Heart right ventricle (tissue), 16 donors: ENCODE measurements around the gene RNASEH1. TPM values are rescaled to one million over a fixed set of nuclear protein-coding genes. Genes with fewer than 3 reads are reported as not detected.
A peak's percentile ranks its signal among the peaks of the same experiment; 100 is the strongest.
"Not testable (repeated sequence)": the region's sequence is repeated elsewhere in the genome, so short reads cannot be mapped to it uniquely, and the experiment has no call there.

Experiments
- ATAC-seq, 8 donors: fragments of 200-7000 bp; cut with Tn5 transposase; one replicate each; pipeline ENCODE4 v1.9.1; 2020; ENCODE audit warnings: mild to moderate bottlenecking in 8 of 8, moderate library complexity in 8 of 8, moderate number of reproducible peaks in 1 of 8
- DNase-seq, 2 donors: peaks; one replicate each; pipeline ENCODE4 v3.0.0-alpha.2; 2020
- H3K27ac ChIP-seq, 10 donors: fragments of 200-600 bp; sonication (generic) in 2 of 10; one replicate each; pipeline versions ENCODE4 v1.5.0 to v1.8.0; 2020 to 2022; ENCODE audit warnings: mild to moderate bottlenecking in 3 of 10
- H3K27me3 ChIP-seq, 7 donors: fragments of 200-600 bp; one replicate each; pipeline ENCODE4 v1.8.0; 2021 to 2022; ENCODE audit warnings: mild to moderate bottlenecking in 2 of 7
- H3K36me3 ChIP-seq, 9 donors: fragments of 200-600 bp; sonication (generic) in 1 of 9; one replicate each; pipeline versions ENCODE4 v1.5.0 to v1.8.0; 2020 to 2022; ENCODE audit warnings: mild to moderate bottlenecking in 2 of 9
- H3K4me1 ChIP-seq, 9 donors: fragments of 200-600 bp; sonication (generic) in 1 of 9; one replicate each; pipeline versions ENCODE4 v1.5.0 to v1.8.0; 2020 to 2022; ENCODE audit warnings: mild to moderate bottlenecking in 4 of 9
- H3K4me3 ChIP-seq, 10 donors: fragments of 200-600 bp; sonication (generic) in 2 of 10; one replicate each; pipeline versions ENCODE4 v1.5.0 to v1.8.0; 2020 to 2022; ENCODE audit warnings: mild to moderate bottlenecking in 7 of 10, moderate library complexity in 2 of 10
- H3K9me3 ChIP-seq, 11 donors: fragments of 200-600 bp in 10 of 11; sonication (generic) in 2 of 11; one replicate each; pipeline versions ENCODE4 v1.5.0 to v1.8.0; 2013 to 2022; ENCODE audit warnings: mild to moderate bottlenecking in 2 of 11, control low read depth in 1 of 11, moderate library complexity in 1 of 11
- CTCF ChIP-seq, 9 donors: fragments of 200-600 bp; sonication (generic) in 2 of 9; IDR thresholded peaks; one replicate each; pipeline versions ENCODE4 v1.5.0 to v1.8.0; 2021 to 2022; ENCODE audit warnings: antibody characterized with exemption in 9 of 9, mild to moderate bottlenecking in 5 of 9, moderate library complexity in 1 of 9
- WGBS, 2 donors: extraction: QIAGEN DNeasy Blood & Tissue Kit; methylation state at CpG; one replicate each; pipeline ENCODE4 v1.1.7; 2013; ENCODE audit warnings: inconsistent platforms in 1 of 2; 5-methylcytosine and 5-hydroxymethylcytosine counted together
- intact Hi-C, 10 donors: fragments of 100-400 bp; cut with DNase I; formaldehyde crosslinking; loops; one replicate each; pipeline versions ENCODE4 v1.11.1 to v1.14.2; 2022
- polyA plus RNA-seq, 2 donors: library from polyadenylated mRNA; stranded (reverse); fragments of 200-250 nt; gene quantifications; one replicate each; pipeline ENCODE4 v1.2.3, GENCODE V29; 2013
- total RNA-seq, 10 donors: library from RNA; stranded (reverse); fragmentation: NEBNext Ultra II Directional in 3 of 10; extraction: Animal tissue kit (Norgen Biotek cat#: 25700) in 3 of 10; gene quantifications; one replicate each; pipeline versions ENCODE4 v1.2.1 to v1.2.4, GENCODE V29; 2021 to 2023
- donor health status: Arrhythmogenic right ventricular cardiomyopathy.
- donor health status: ischemic (EF 13 %, LVEDD 7.1; RV severe dilation, severe dysfunction).
- donor health status: healthy with polysubstance abuse.
- donor health status: DM: no; HTN: yes; CAD: no.
- donor health status: DM: no; HTN: no; CAD: no.
- donor health status: ischemic (EF 25% LVEDD 6.9; RV normal size, moderate dysfunction).
- donor health status: ischemic (EF 25% LVEDD 5.7; RV mildly dilated, moderate dysfunction).
- donor health status: healthy.
- donor health status: DM: yes; HTN: yes; CAD: no.
- donor health status: Ischemic cardiomyopathy.
- donor health status: ischemic (EF 35%, LVEDD 5.7; RV mildly dilated, moderate dysfunction).
- donor health status: nonischemic (EF 11% LVEDD 7.7; RV severe dilation, severe dysfunction).
- donor health status: DM: yes; HTN: yes; CAD: no.
- donor health status: PGD.
- donor health status: ischemic (EF 29% LVEDD 5.4; RV normal size, mild dysfunction).
- donor health status: nonischemic (EF 23%, LVEDD 6.1; RV moderate dilation, normal function).

The RNASEH1 gene
- total and polyA plus RNA-seq, 12 donors = 8.7 to 24.0 (median 19.3) TPM

- no peak for DNase-seq
- no peak for TF ChIP-seq CTCF (IDR thresholded peaks at IDR 0.05)
- no peaks in the 10 kb centered on the region for H3K27me3 ChIP-seq
- no peaks in the 10 kb centered on the region for H3K9me3 ChIP-seq
- WGBS, 2 donors = 96 to 97% methylated on average over 34 of the region's 34 CpGs
- H3K27ac ChIP-seq = no peak overlapping the region
- peak in 3 of 8 donors; percentile 19 to 24 (median 24) for ATAC-seq
- peaks cover 0 to 13% (median 0%) of the 10 kb centered on the region in 9 donors for H3K4me1 ChIP-seq
- H3K4me3 ChIP-seq = no peak overlapping the region
- intact Hi-C loops = no loop called here
- H3K36me3 ChIP-seq = peaks cover 0 to 94% (median 55%) of the 10 kb centered on the region in 9 donors
These were observed 57.7 kb downstream of the RNASEH1 start for GRCh38 chr2:3500326-3500899.

- Histone ChIP-seq H3K27me3 (no peaks in the 10 kb centered on the region), H3K4me3 (no peak overlapping the region), H3K4me1 (peaks cover 0 to 11% (median 0%) of the 10 kb centered on the region in 9 donors), H3K36me3 (peaks cover 0 to 85% (median 57%) of the 10 kb centered on the region in 9 donors), H3K27ac (no peak overlapping the region), H3K9me3 (no peaks in the 10 kb centered on the region)
- 95 to 97% methylated on average over 18 of the region's 18 CpGs for WGBS, 2 donors
- intact Hi-C loops = no loop called here
- ATAC-seq (no peak), DNase-seq (no peak)
- TF ChIP-seq CTCF (IDR thresholded peaks at IDR 0.05) = no peak
These were observed 59.2 kb downstream of the RNASEH1 start for GRCh38 chr2:3498783-3499394.

- not testable (repeated sequence) for DNase-seq, ATAC-seq
These were observed 61.4 kb downstream of the RNASEH1 start for GRCh38 chr2:3496708-3497080.

More at GRCh38 chr2:3496708-3497080, 61.4 kb downstream of the RNASEH1 start:
- H3K4me1 ChIP-seq = peaks cover 0 to 14% (median 0%) of the 10 kb centered on the region in 9 donors
- intact Hi-C loops, H3K27ac ChIP-seq, H3K9me3 ChIP-seq, H3K4me3 ChIP-seq, H3K27me3 ChIP-seq: not testable (repeated sequence)
- H3K36me3 ChIP-seq = peaks cover 0 to 69% (median 54%) of the 10 kb centered on the region in 9 donors
- WGBS, 2 donors = 96% methylated on average over 15 of the region's 15 CpGs

Other genes starting within 250 kb of the RNASEH1 start
- 10 to 100 TPM in 7 of 10 donors, 1 to 10 TPM in 3; 8.2 to 14.7 (median 12.0) TPM for gene EIPR1, start 180.5 kb downstream of the RNASEH1 start, total RNA-seq
- 10 to 100 TPM in 1 of 2 donors, 1 to 10 TPM in 1; 6.8 to 22.3 TPM for gene EIPR1, start 180.5 kb downstream of the RNASEH1 start, polyA plus RNA-seq
- 100 to 1,000 TPM in 2 of 10 donors, 10 to 100 TPM in 8; 71.9 to 135 (median 89.6) TPM for gene TRAPPC12, start 178.6 kb downstream of the RNASEH1 start, total RNA-seq
- gene TRAPPC12, start 178.6 kb downstream of the RNASEH1 start, polyA plus RNA-seq = 100 to 1,000 TPM in 1 of 2 donors, 10 to 100 TPM in 1; 74.0 to 256 TPM
- 100 to 1,000 TPM; 100 to 204 (median 175) TPM for gene ADI1, start 38.8 kb downstream of the RNASEH1 start, total RNA-seq
- gene ADI1, start 38.8 kb downstream of the RNASEH1 start, polyA plus RNA-seq = 100 to 1,000 TPM in 1 of 2 donors, 10 to 100 TPM in 1; 49.2 to 126 TPM
- 100 to 1,000 TPM; 446 to 663 (median 505) TPM for gene RPS7, start 16.9 kb upstream of the RNASEH1 start, total RNA-seq
- gene RPS7, start 16.9 kb upstream of the RNASEH1 start, polyA plus RNA-seq = 1,000 to 10,000 TPM; 1,343 to 1,956 TPM
- gene COLEC11, start 36.8 kb upstream of the RNASEH1 start, total RNA-seq = 1 to 10 TPM; 2.0 to 7.2 (median 4.1) TPM
- gene COLEC11, start 36.8 kb upstream of the RNASEH1 start, polyA plus RNA-seq = 10 to 100 TPM; 18.2 to 26.7 TPM
- not detected for gene ALLC, start 99.9 kb upstream of the RNASEH1 start, total RNA-seq
- gene ALLC, start 99.9 kb upstream of the RNASEH1 start, polyA plus RNA-seq = under 1 TPM in 1 of 2 donors, not detected in 1; 0.59 TPM
- under 1 TPM in 1 of 10 donors, not detected in 9; 0.66 TPM for gene DCDC2C, start 145.2 kb upstream of the RNASEH1 start, total RNA-seq
- gene DCDC2C, start 145.2 kb upstream of the RNASEH1 start, polyA plus RNA-seq = not detected